ENCODE measurements around the gene B4GALNT1. TPM values are rescaled to one million over a fixed set of nuclear protein-coding genes. Genes with fewer than 3 reads are reported as not detected.
"Not testable (repeated sequence)": the region's sequence is repeated elsewhere in the genome, so short reads cannot be mapped to it uniquely, and the experiment has no call there.

Gene B4GALNT1
- total RNA-seq, result 1 to 10 TPM in 3 of 7 donors, under 1 TPM in 4; 0.39 to 2.2 (median 0.79) TPM
- 1 to 10 TPM in 1 of 3 donors, under 1 TPM in 2; 0.83 to 1.5 (median 0.93) TPM for polyA plus RNA-seq
- long read RNA-seq, donor 1, result 0 reads
- long read RNA-seq, donor 2, result 0 reads

DNA sequence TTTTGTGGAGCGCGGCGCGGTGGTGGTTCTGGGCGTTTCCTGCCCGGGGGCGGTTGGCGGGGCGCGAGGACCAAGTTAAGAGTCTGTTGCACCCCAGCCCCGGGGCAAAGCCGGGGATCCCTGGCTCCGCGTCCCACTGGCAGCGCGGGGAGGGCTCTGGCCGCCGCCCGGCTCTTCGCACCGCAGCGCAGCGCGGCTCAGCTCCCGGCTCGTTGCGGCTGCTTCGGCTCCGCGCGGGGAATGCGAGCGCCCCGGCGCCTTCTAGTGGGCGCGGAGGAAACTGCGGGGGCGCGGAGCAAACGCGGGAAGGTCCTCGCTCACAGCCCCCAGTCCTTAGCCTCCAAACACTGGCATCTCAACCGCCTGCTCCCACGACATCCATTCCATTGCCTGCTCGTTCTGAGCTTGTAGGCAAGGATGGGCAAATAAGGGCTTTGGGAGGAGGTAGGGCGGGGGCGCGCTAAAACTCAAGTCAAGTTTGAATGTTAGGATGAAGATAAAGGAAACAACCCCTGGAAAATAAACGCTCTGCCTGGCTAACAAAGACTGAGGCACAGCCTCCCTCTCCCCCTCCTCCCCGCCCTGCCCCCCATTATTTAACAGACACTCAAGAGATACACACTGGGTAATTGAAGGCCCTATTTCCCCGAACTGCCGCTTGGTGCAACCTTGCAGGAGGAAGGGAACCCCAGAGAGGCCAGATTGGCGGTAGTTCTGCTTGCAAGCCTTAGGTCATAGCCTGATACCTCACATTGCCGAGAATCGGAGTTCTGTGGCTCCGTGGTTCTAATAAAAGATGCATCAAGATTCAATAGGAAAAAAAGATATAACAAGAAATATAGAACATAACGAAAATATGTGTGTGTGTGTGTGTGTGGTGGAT, at the start of gene B4GALNT1:
Gene B4GALNT1 (minus strand): TSS at position 244 of the 883 bp plus-strand sequence. CDS start 1,069 bp downstream, outside the sequence.
- 2 to 4% (median 2%) methylated on average over 30 to 58 of the region's 58 CpGs for WGBS, 5 donors
- Histone ChIP-seq H3K4me1 (peaks cover 12 to 26% (median 23%) of the 10 kb centered on the region in 6 donors), H3K9me3 (no peaks in the 10 kb centered on the region), H3K27ac (no peak within 1 kb of the TSS), H3K4me3 (peak within 1 kb of the TSS; percentile 41 to 79 (median 53)), H3K27me3 (replicated peaks in 1 of 7) (peaks cover 7 to 82% (median 47%) of the 10 kb centered on the region in 7 donors), H3K36me3 (no peaks in the 10 kb centered on the region)
- TF ChIP-seq POLR2AphosphoS5 (IDR thresholded peaks at IDR 0.05), result peak; percentile 19 to 68 (median 51)
- no peak for TF ChIP-seq POLR2A (IDR thresholded peaks at IDR 0.05)
- TF ChIP-seq, protein P1, sequence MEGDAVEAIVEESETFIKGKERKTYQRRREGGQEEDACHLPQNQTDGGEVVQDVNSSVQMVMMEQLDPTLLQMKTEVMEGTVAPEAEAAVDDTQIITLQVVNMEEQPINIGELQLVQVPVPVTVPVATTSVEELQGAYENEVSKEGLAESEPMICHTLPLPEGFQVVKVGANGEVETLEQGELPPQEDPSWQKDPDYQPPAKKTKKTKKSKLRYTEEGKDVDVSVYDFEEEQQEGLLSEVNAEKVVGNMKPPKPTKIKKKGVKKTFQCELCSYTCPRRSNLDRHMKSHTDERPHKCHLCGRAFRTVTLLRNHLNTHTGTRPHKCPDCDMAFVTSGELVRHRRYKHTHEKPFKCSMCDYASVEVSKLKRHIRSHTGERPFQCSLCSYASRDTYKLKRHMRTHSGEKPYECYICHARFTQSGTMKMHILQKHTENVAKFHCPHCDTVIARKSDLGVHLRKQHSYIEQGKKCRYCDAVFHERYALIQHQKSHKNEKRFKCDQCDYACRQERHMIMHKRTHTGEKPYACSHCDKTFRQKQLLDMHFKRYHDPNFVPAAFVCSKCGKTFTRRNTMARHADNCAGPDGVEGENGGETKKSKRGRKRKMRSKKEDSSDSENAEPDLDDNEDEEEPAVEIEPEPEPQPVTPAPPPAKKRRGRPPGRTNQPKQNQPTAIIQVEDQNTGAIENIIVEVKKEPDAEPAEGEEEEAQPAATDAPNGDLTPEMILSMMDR (IDR thresholded peaks at IDR 0.05 in 8 of 11, conservative IDR thresholded peaks at IDR 0.05 in 3 of 11), result peak; percentile 67 to 92 (median 87)
- intact Hi-C loops (cut with DNase I; ENCODE audit: low total_unique reads), result no loop called here
- DNase-seq, result peak; percentile 90

DNA sequence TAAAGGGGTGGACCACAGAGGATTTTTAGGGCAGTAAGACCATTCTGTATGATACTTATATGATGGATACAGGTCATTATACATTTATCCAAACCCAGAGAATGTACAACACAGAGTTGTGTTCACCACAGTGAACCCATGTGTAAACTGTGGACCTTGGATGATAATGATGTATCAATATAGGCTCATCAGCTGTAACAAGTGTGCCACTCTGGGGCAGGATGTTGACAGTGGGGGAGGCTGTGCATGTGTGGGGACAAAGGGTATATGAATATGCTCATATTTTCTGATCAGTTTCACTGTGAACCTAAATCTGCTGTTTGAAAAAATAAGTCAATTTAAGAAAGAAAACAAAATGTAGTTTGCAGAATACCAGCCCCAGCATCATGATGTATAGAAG, 46.7 kb upstream of the B4GALNT1 start:
- intact Hi-C loops (cut with DNase I; ENCODE audit: low total_unique reads), result no loop called here

DNA sequence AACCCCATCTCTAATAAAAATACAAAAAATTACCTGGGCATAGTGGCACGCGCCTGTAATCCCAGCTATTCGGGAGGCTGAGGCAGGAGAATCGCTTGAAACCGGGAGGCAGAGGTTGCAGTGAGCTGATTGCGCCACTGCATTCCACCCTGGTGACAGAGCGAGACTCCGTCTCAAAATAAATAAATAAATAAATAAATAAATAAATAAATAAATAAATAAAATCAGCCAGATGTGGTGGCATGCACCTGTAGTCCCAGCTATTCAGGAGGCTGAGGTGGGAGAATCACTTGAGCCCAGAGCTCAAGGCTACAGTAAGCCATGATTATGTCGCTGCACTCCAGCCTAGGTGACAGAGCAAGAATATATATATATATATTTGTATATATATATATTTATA, 44.9 kb upstream of the B4GALNT1 start:
- H3K4me3 ChIP-seq; H3K27me3 ChIP-seq (replicated peaks in 1 of 7); DNase-seq; intact Hi-C loops (cut with DNase I; ENCODE audit: low total_unique reads); H3K27ac ChIP-seq; H3K36me3 ChIP-seq; H3K4me1 ChIP-seq: not testable (repeated sequence)
- peaks cover 0 to 18% (median 14%) of the 10 kb centered on the region in 8 donors for H3K9me3 ChIP-seq
- 89 to 95% (median 92%) methylated on average over 9 of the region's 9 CpGs for WGBS, 5 donors

More for the DNA sequence above, 46.7 kb upstream of the B4GALNT1 start:
- H3K36me3 ChIP-seq, result no peaks in the 10 kb centered on the region
- DNase-seq, result no peak
- H3K27ac ChIP-seq, result no peak overlapping the region
- H3K4me1 ChIP-seq, result no peaks in the 10 kb centered on the region
- TF ChIP-seq POLR2A (IDR thresholded peaks at IDR 0.05) (no peak), POLR2AphosphoS5 (IDR thresholded peaks at IDR 0.05) (no peak)
- TF ChIP-seq, protein P1 (IDR thresholded peaks at IDR 0.05 in 8 of 11, conservative IDR thresholded peaks at IDR 0.05 in 3 of 11), result no peak
- H3K4me3 ChIP-seq, result no peak overlapping the region
- peaks cover 0 to 5% (median 0%) of the 10 kb centered on the region in 7 donors for H3K27me3 ChIP-seq (replicated peaks in 1 of 7)
- H3K9me3 ChIP-seq, result peaks cover 0 to 18% (median 14%) of the 10 kb centered on the region in 8 donors

DNA sequence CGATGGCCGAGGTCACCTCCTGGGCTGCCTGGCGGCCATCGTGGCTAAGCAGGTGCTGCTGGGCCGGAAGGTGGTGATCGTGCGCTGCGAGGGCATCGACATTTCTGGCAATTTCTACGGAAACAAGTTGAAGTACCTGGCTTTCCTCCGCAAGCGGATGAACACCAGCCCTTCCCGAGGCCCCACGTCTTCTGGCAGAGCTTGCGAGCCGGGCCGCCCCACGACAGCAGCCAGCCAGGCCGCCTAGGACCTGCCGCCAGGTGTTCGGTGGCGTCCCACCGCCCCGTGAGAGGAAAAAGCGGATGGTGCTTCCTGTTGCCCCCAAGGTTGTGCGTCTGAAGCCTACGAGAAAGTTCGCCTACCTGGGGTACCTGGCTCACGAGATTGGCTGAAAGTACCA, 41.7 kb upstream of the B4GALNT1 start:
- H3K9me3 ChIP-seq, result no peaks in the 10 kb centered on the region
- no peaks in the 10 kb centered on the region for H3K36me3 ChIP-seq
- DNase-seq, result no peak
- TF ChIP-seq, protein P1 (IDR thresholded peaks at IDR 0.05 in 8 of 11, conservative IDR thresholded peaks at IDR 0.05 in 3 of 11), result no peak
- no peak for TF ChIP-seq POLR2AphosphoS5 (IDR thresholded peaks at IDR 0.05)
- no peak for TF ChIP-seq POLR2A (IDR thresholded peaks at IDR 0.05)
- no peak overlapping the region for H3K27ac ChIP-seq
- WGBS, 5 donors, result 86 to 95% (median 91%) methylated on average over 29 of the region's 29 CpGs
- H3K4me3 ChIP-seq, result no peak overlapping the region
- peaks cover 0 to 13% (median 0%) of the 10 kb centered on the region in 7 donors for H3K27me3 ChIP-seq (replicated peaks in 1 of 7)
- intact Hi-C loops (cut with DNase I; ENCODE audit: low total_unique reads), result no loop called here
- no peaks in the 10 kb centered on the region for H3K4me1 ChIP-seq
